Medulla oblongata (tissue), 1 donor: ENCODE results near the gene OR14I1.

Experiments used
- DNase-seq: peaks from one replicate; pipeline ENCODE4 v3.0.0-alpha.2; 2015; ENCODE audit errors: extremely low spot score

The OR14I1 gene

DNA sequence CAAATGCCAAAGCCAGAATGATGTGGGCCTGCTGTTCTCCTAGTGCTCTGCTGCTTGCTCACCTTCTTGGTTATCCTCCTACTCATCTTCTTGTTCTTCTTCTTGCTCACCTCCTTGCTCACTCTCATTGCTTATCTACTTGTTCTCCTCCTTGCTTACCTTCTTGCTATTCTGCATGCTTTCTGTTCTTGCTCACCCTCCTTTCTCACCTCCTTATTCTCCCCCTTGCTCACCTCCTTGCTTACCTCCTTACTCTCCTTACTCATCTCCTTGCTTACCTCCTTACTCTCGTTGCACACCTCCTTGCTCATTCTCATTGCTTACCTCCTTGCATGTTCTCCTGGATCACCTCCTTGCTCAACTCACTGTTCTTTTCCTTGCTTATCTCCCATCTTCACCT is at the start of gene OR14I1:
Gene OR14I1, minus strand, starts transcription at position 53 of the 400 bp plus-strand sequence.
- DNase-seq: no peak

DNA sequence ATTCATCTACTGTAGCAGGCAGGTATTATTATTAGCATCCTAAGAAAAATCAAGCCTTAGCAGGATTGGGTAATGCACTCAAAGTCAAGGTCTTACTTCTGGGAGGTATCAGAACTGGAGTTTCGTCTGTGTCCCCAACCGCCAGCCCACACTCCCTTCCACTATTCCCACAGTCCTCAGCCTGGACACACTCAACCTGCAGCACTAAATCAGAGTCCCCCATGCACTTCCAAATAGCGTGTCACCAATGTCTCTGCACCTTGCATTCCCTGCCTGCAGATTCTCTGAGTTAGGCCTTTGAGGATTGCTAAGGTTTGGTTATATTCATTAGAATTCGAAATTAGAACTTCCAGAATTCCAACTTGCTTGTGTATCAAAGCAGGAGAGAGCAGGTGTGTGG is 49.1 kb upstream of the OR14I1 start:
- no peak for DNase-seq

DNA sequence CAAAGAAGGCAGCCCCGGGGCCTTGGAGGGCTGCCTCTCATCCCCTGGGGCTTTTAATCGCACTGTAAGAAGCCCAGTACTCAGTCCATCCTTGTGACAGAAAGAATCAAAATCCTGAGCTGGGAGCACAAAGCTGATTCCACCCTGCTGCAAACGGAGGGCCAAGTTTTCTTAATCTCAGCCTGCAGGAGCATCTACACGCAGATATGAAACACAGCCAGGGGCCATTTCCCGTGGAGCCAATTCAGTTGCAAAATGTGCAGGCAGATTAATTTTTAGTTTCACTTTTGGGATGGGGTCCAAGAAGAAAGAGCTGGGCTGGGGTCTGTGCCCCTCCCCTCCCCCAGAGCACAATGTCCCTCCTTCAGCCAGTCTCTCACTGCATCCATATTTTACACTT is 48.6 kb upstream of the OR14I1 start:
- DNase-seq: no peak

DNA sequence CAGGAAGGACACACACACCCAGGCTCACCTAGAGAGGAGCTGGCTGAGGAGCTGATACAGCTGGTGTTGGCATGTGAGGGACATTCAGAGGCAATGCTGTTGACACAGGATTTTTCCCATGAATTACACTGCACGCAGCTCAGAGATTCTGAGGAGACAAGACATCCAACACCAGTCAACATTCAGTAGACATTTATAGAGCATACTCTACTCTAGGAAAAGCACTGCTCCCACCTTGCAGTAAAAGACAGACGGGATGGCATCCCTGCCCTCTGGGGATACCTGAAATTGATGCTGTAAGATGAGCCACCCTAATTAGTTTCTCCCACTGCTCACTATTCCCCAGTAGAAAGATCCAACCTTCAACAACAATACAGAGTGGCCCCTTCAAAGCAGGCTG is 47.9 kb upstream of the OR14I1 start:
- DNase-seq: no peak

DNA sequence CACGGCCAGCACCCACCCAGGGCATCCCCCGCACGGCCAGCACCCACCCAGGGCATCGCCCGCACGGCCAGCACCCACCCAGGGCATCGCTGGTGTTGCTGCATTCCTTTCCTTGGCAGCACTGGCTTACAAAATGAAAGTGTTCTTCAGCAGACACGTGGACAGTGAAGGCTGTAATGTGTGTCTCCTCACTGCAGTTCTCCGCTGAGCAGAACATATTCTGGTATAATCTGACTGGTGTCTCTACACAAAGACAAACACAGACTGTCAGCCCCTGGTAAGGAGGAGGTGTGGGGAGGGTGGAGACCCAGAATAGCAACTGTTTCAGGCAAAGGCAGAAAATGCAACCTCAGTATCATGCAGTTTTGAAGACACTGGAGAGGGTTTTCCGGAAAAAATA is 45.6 kb upstream of the OR14I1 start:
- no peak for DNase-seq

DNA sequence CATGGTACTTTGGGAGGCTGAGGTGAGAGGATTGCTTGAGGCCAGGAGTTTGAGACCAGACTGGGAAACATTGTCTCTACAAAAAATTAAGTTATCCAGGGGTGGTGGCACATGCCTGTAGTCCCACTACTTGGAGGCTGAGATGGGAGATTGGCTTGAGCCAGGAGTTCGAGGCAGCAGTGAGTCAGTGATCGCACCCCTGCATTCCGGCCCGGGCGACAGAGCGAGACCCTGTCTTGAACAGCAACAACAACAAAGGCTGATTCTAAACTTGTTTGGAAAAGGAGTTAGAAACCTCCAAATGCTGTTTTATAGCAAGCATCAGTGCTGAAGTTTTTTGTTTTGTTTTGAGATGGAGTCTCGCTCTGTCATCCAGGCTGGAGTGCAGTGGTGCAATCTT is 38.3 kb upstream of the OR14I1 start:
- DNase-seq: no peak

DNA sequence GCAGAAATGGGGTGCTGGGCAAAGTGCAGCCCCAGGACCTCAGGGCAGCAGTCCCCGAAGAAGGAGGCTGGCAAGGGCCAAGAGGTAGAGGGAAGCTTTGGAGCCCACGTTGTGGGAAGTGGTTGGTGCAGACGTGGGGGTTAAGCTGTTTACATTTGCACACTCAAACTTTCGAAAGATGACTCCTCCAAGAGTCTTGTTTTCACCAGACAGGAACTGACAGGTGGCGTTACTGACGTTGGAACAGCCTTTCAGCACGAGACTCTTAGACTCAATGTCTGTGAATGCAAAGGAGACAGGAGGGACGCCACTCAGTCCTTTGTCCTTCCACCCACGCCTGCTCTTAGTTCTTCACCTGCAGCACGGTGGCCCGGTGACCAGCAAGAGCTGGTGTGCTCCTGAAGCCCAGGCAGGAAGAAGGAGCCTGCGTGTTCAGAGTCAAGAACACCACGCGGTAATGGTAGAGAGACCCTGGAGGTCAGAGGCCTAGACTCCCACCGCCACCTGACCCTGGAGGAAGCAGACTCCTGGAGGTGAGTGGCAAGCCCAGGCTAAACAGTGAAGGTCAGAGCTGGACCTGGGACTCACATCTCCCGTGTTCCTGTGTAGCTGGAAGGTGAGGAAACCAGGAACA is 37.1 kb upstream of the OR14I1 start:
- no peak for DNase-seq

DNA sequence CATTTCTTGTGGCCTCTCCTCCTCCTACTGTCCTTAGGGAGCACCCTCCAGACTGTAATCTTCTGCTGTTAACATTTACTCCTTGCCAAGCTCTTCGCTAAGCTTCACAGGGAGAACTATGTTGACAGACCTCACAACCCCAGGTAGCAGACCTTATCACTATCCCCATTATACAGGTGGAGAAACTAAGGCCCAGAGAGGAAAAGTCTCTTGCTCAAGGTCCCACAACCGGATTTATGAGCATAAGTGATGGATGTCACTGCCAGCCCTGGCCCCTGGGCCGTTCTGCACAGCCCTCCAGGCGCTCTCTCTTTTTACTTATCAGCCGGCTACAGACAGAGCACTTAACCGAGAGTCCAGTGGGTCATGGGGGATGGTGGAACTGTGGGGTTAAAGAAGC is 34.9 kb upstream of the OR14I1 start:
- no peak for DNase-seq

DNA sequence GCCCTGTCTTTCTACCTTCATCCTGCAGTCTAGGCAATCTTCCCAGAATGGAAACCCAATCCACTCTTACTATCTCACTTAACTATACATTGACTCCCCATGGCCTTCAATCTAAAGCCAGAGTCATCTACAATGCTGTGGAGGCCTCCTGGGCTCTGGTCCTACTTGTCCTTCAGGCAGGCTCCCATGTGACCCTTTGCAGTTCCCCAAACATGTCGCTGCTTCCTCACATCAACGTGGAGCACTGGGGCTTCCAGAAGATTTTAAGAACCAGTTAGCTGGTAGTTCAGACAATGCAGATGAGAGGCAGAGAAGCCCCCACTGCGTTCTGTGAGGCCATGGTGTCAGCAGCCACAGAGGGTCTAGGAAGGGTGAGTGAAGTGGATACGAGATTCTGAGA is 34.4 kb upstream of the OR14I1 start:
- DNase-seq: no peak

DNA sequence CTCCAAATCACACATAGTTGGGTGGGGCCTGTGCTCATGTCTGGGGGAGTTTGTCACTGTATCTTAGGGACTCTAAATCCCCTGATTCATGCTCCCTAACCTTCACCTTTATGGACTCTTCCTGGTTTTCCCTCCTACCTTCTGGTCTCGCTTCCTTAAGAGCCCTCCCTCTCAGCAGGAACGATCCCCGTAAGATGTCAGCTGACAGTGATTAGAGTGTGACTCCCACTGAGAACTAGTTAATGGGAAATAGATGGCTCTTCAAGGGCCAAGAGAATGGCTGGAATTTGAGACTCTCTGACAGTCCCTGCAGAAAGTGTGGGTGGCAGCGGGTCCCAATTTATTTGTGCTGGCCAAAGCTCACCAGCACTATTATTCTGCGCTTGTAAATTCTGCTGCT is 31.0 kb upstream of the OR14I1 start:
- DNase-seq: no peak

DNA sequence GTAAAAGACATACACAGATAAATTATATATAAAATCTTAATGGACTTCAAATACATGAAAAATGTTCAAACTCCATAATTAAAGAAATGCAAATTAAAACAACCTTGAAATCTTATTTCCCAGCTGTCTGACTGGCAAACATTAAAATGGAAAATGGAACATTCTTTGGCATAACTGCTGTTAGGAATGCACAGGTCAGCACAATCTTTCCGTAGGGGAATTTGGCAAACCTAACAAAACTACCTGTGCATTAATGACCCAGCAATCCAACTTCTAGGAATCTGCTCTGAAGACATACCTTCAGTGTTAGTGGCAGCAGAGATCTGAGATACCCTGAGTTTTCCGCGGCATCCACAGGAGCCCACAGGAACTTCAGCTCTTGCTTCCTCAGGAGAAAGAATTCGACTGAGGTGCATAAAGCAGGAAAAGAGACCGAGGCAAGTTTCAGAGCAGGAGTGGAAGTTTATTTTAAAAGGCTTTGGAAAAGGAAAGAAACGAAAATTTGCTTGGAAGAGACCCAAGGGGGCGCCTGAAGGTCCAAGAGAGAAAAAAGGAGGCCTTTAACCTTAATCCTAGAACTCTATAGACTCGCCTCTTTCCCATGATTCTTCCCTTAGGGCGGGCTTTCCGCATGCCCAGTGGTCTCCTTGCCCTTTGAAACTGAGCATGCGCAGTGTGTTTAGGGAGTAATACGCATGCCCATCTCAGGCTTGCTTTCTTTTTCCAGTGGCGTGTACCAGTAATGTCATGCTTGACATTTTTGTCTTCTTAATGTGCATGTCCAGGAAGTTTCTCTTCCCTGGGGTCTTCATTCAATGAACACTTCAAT is 28.2 kb upstream of the OR14I1 start:
- no peak for DNase-seq

DNA sequence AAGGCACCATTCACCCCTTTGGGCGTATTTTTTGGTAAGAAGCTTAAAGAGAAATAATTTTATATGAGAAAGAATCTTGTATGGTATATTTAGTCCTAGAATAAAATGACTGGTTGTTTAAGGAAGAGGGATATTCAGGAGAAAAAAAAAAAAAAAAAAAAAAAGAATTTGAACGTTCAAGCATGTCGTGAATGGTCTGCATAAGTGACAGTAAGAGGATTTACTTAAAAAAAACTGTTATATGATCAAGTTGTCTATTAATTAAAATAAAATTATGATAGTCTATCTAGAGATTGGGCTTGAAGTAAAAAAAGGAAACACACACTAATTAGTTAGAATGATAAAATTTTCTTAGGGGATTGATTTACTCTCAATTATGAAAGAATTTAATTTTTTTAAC is 11.7 kb upstream of the OR14I1 start:
- no peak for DNase-seq

DNA sequence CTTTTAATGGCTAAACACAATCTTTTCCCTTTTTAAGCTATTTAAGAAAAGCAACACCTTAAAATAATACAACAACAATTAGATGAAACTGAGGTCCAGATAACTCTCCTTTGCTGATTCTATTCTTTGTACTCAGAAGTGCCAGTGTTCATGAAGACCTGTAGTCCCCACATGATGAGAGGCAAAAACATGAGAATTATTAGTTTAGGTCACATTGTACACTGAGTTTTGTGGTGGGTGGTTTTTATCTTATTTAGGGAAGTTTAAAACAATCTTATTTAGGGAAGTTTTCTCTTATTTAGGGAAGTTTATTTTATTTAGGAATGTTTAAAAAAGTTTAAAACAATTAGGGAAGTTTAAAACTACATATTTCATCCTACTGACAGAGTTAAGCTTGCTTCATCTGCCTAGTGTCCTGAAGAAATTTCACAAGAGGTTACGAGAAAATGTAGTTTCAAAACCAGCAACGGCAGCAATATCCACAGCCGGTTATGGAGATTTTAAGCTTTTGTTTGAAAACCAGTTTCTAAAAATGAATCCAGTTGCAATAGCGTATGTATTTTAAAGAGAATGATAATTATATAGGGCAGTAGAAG is 7.8 kb upstream of the OR14I1 start:
- no peak for DNase-seq

DNA sequence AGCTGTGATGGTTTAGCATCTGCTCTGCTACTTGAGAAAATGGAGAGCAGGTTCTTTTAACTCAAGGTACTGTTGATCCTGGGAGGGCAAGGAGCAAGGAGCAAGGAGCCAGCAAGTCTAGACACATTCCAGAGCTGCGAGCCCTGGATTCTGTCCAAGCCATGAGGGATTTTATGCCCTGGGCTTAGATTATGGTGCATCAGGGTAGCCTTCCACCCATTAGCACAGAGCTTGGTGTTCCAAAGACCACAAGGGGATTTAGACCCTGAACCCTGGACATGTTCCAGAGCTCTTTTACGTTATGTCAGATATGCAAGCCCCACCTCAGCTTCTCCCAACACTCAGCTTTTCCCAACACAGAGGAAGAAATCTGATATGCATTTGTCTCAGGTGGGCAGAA is 2.0 kb upstream of the OR14I1 start:
- no peak for DNase-seq

DNA sequence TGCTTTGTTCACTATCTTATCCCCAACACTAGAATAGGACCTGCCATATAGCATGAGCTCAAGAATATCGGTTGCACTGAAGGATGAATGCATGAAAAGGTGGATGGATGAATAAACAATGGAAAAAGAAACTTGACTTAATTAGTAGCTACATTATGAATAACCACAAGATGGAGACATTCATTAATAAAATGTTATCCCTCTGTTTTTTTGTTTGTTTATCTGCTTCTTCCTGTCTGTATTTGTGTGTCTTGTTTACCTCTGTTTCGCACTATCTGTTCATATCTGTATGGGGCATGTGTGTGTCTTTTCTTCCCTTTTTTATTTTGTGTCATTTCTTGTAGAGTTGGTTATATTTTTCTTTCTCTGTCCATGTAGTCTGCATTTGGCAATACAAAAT is 1.1 kb upstream of the OR14I1 start:
- no peak for DNase-seq

DNA sequence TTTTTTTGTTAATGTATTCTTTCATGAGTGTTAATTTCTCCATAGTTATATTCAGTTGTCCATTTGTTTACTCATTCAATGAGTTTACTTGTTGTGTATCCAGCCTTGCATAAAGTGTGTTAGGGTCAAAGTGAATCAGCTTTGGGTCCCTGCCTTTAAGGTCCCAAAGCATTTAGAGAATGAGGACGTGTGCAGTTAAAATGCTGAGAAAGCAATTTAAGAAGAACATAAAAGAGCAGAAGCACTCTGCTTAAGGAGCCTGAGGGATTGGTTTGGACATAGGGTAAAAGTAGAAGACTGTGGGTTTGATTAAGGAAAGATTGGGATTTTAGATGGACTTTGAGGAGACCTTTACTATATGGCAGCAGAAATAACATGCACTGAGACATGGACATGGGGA is 3.5 kb downstream of the OR14I1 start:
- DNase-seq: no peak

DNA sequence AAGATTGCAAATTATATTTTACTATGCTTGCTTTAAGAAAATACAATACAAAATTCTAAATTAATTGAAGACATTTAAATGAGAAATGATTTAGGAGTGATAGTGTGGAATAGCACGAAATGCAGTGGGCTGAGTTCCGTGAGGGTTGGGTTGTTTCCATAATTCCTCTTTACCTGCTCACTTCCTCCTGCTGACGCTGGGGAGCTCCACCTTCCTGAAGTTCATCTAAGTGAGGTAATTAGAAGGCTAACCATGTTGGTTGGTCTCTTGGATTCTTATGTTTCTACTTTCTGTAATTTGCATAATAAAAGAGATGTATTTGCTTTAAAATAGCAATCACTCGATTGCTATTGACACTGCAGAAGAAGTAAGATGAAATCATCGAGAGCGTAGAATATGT is 4.7 kb downstream of the OR14I1 start:
- no peak for DNase-seq

DNA sequence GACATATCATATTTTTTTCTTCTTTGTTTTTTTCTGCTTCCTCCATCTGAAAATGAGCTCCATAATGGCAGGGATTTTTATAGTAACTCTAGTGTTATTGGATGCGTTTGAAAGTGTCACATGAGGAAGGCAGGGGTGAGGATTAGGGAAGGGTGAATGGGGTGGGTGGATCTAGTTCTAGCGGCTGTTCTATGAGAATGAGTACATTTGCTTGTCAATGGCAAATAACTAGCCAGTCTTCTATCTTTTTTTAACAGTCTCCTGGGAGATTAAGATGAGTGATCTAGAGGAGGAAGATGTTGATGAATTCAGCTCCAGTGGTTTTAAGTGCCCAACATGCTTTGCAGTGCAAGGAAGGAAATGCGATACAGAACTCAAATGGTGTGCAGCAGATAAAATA is 5.8 kb downstream of the OR14I1 start:
- DNase-seq: no peak

DNA sequence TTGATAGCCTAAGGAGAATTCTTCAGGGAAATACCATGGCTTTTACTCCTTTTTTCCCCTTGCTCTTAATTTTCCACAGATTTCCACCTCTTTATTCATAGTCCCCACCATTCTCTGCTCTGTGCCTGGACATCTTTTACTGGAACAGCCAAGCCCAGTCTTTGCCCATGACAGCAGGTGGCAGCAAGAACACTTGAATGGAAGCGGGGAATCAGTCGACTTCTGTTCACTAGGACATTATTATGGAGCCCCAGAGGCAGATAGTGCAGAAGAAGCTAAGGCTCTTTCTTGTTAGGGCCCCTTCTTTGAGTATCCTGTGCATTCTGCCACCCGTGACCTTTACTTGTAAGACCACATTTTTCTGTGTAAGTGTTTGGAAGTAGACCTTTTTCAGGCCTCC is 6.3 kb downstream of the OR14I1 start:
- peak; percentile 19 for DNase-seq

DNA sequence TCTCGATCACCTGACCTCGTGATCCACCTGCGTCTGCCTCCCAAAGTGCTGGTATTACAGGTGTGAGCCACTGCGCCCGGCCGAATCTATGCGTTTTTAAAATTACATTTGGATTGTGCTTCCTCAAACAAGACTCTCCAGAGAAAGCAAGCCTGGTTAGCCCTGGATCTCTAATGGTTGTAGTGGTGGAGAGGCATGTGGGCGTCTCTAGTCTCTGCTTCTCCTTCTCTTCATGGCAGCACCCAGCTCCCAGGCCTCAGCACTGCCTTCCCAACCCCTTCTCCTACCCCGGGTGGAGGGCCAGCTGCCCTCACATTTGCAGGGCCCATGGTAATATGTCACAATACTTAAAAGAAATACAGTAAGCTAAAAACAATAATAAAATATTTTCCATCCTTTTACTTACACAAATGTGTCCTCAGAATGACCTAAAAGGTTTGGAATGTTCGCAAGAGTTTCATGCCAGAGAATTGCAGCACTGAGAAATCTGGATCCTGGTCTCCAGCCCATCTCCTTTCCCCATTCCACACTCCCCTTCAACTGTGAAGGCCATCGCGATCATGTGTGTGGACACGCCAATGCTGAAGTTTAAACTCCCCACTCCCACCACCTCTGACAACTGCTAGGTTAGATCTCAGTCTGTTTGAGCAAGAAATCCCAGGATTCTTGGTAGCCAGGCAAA is 7.0 kb downstream of the OR14I1 start:
- no peak for DNase-seq

DNA sequence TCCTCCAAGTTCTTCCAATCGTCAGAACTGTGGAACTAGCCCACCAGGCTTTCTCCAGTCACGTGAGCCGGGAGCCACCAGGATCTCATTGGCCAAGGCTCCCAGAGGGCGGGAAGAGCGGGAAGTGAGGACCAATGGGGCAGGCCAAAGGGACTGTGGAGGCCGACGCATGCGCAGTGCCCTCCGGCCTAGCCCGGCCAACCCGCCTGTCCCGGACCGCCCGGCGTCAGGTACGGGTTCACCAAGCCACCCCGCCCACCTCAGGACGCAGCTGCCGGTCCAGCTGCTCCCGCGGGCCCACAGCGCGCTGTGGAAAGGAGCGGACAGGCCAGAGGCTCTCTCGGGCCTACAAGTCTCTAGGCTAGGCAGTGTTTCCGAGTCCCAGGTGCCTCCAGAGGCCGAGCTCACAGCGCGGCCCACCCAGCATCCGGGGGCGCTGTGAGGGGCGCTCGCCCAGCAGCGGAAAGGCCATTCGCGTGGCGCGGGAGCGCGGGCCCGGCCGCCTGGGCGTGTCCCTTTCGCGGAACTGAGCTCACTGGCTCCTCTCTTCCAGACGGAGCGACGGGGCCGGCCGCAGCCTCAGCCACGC is 10.9 kb downstream of the OR14I1 start:
- no peak for DNase-seq
